NCI-H2107 treated with DMSO at 0.1 percent for 48 hours (cell line): Measurements from ENCODE around the gene RAD50.
"Not testable (repeated sequence)": the region's sequence is repeated elsewhere in the genome, so short reads cannot be mapped to it uniquely, and the experiment has no call there.

Source experiments
- DNase-seq: peaks from one replicate; lab custom pipeline; 2025; ENCODE audit not compliant: unreplicated experiment; lab: John Stamatoyannopoulos, UW

Gene RAD50

DNA sequence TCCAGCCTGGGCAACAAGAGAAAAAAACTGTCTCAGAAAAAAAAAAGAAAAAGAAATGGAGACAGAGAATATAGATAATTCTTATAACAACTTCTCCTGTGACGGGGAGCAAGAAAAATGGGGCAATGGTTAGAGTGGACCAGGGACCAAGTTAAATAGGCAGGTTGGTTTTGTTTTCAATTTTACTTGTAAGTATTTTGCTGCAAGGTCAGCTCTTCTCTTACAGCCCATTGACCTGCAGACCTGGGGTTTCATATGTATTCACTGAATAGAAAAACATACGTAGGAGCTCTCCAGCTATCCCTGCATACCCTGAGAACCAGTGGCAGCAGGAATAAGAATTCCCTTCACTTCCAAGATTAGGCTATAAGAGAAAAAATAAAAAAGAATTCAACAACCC, 72.0 kb downstream of the RAD50 start:
- DNase-seq: no peak

DNA sequence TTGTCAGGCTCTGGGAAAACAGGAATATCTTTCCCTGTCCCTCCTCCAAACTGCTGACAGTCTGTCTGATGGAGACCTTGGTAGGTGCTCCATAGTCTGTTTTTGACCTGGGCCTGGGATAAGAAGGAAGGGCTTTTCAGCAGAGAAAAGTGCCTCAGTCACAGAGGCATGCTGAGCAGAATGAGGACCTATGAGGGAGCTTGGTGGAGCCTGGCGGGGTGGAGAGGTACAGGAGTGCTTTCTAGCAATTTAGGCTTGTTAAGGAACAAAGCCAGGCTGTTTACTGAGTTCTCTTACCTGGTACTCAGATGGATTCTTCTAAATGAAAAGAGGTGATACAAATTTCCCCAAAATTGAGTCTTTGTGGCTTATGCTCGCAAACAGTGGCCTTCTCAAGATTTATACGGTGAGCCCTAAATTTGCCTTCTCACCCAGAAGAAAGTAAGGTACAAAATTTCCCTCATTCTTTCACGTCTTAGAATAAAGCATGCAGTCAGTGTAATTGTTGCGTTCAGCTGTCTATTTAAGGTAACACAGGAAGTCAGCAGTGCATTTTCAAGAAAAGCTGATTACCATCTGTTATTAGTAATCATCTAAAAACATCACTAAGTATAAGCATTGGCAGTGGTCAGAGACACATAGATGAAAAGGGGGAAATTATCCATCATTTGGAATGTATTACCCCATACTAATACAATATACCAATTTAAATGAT, 72.6 kb downstream of the RAD50 start:
- peak; percentile 10 for DNase-seq

DNA sequence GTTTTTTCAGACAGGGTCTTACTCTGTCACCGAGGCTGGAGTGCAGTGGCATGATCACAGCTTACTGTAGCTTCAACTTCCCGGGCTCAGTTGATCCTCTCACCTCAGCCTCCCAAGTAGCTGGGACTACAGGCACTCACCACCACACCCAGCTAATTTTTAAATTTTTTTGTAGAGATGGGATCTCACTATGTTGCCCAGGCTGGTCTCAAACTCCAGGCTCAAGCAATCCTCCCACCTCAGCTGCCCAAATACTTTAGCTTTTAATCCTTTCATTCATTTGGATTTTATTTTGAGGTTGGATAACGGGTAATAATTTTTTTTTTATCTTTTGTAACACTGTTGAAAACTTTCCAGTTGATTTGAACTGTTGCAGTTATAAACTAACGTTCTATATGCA, 76.8 kb downstream of the RAD50 start:
- not testable (repeated sequence) for DNase-seq

DNA sequence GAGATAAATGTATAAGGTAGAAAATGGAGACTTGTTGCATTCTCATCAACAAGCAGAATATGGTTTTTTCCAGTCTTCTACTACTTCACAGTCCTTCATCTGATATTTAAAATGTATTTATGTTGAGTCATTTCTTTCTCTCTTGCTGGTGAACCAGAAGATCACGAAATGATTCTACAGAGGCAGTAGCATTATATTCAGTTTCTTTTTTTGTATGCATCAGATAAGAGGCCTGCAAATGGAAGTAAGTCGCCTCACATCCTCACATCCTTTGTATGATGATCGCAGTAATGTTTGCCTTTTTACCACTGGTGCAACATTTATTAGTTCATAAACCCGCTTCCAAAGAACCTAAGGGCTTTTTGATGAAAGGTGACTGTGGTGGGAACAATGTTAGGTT, 79.1 kb downstream of the RAD50 start:
- DNase-seq: no peak

DNA sequence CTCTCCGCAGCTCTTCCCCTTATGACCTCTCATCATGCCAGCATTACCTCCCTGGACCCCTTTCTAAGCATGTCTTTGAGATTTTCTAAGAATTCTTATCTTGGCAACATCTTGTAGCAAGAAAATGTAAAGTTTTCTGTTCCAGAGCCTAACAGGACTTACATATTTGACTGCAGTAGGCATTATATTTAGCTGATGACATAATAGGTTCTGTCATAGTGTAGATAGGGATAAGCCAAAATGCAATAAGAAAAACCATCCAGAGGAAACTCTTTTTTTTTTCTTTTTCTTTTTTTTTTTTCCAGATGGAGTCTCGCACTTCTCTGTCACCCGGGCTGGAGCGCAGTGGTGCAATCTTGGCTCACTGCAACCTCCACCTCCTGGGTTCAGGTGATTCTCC, 80.5 kb downstream of the RAD50 start:
- no peak for DNase-seq

DNA sequence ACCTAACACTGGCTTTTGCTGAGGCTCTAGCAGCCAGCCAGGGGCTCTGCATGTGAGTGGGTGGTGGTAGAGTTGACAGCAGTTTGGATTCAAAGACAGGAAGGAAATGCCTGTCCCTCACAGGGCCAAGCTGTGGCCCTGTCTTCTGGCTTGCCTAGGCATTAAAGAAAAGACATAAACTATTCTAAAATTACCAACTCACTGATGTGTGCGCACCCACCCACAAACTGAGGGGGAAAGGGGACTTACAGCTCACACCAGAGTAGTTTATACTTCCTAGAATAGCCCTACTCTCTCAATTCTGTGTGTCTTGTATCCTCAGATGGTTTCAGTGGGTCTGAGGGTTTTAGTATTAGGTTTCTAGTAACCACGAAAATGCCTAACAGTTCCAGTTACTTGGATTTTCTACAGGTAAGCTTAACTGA, 82.9 kb downstream of the RAD50 start:
- no peak for DNase-seq

DNA sequence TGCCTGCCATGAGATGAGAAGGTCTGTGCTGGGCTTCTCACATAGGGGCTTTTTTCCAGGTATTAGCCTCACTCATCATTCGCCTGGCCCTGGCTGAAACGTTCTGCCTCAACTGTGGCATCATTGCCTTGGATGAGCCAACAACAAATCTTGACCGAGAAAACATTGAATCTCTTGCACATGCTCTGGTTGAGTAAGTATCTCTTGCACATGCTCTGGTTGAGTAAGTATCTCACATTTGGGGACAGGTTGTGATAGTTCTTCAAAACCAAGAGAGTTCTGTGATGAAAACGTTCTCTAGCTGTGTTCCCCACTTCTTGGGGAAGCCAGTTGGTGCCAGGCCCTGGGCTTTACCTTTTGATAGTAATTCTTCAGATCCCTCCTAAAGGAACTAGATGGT, 83.8 kb downstream of the RAD50 start:
- no peak for DNase-seq

DNA sequence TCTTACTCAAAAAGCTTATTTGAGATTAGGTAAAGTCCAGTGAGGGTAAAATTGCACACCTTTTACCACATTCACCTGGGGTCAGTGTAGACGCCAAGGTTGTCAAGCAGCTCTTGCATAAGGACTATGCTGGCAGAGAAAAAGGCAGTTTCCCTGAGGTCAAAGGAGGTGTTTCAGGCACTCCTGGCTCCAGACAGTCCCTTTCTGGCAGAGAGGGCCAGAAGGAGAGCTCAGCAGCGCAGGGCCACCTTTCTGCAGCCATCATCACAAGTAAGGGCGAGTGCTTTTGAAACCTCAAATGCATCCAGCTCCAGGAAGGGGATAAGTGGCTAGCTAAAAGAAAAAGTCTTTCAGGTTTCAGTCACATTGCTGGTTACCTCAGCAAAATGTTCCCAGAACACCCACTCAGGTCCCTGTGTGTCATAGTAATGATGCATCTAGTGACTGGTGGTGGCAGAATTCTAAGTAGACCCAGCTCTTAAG, 84.5 kb downstream of the RAD50 start:
- no peak for DNase-seq

DNA sequence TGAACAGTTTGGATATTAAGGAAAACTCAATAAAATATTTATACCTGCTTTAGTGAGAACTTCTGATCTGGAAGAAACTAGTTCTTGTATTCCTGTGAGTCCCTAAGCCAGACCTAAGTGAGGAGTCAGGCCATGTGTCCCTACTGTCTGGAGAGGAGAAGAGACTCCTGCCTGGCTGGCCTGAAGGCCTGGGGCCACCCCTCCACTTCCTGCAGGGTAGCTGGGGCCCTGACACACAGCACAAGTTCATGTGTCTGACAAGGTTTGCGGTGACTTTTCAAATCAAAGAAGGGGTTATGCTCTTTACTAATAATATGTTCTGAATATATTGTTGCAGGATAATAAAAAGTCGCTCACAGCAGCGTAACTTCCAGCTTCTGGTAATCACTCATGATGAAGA, 85.1 kb downstream of the RAD50 start:
- DNase-seq: no peak

DNA sequence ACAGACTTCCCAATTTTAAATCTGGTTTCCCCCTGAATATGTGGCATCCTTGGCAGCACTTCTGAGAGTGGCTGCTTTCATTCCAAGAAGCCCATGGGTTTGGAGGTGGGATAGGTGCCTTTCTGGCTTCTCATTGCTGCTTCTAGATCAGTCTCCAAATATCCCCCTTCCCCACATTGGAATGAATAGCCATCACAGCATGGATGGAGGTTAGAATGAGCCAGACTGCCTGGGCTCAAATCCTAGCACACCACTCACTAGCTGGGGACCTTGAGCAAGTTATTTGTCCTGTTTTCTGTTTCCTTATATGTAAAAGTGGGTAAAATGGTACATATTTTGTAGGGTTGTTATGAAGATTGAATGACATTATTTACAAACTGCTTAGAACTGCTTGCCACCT, 87.4 kb downstream of the RAD50 start:
- no peak for DNase-seq

DNA sequence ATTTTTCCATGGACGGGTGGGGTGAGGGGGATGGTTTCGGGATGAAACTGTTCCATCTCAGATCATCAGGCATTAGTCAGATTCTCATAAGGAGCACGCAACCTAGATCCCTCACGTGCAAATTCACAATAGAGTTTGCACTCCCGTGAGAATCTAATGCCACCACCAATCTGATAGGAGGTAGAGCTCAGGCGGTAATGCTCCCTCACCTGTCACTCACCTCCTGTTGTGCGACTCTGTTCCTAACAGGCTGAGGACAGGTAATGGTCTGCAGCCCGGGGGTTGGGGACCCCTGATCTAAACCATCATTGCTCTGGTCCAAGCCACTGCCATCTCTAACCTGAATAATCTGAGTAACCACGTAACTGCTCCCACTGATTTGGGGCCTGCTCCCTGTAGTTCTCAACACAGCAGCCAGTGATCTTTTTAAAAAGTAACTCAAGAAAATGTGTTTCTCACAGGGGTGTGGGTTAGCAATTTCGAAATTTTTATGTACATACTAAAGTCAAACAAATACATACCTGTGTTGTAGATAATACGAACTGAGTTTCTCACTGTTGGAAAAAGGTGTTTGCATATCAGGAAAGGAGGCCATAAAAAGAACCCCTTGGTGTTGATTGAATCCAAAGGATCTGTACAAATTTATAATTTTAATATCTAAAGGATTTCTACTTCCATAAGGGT, 89.9 kb downstream of the RAD50 start:
- DNase-seq: no peak

DNA sequence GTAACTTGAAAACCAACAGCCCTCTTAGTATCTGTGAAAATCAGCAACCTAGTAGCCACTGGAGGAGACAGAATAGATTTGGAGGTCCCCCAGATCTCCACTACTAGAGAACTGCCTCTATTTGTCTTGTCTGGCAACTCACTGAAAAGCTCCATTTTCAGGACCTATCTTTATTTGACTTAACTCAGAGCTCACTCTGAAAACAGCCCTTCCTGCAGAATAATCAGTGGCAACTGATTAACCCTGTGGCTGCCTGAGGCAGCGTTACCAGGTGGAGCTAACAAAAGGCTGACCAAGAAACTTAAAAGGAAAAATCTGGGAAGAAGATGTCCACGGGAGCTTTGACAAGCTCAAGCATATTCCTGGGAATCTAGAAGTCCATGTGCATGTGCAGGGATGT, 90.7 kb downstream of the RAD50 start:
- no peak for DNase-seq

DNA sequence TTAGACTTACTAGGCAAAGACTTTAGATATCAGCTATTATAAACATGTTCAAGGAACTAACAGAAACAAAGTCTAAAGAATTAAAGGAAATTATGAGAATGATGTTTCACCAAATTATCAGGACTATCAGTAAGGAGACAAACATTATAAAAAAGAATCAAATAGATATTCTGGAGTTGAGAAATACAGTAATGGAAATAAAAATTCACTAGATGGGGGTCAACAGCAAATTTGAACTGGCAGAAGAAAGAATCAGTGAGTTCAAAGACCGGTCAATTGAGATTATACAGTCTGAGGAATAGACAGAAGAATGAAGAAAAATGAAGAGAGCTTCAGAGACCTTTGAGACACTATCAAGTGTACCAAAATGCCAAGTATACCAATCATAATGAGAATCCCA, 91.6 kb downstream of the RAD50 start:
- no peak for DNase-seq

DNA sequence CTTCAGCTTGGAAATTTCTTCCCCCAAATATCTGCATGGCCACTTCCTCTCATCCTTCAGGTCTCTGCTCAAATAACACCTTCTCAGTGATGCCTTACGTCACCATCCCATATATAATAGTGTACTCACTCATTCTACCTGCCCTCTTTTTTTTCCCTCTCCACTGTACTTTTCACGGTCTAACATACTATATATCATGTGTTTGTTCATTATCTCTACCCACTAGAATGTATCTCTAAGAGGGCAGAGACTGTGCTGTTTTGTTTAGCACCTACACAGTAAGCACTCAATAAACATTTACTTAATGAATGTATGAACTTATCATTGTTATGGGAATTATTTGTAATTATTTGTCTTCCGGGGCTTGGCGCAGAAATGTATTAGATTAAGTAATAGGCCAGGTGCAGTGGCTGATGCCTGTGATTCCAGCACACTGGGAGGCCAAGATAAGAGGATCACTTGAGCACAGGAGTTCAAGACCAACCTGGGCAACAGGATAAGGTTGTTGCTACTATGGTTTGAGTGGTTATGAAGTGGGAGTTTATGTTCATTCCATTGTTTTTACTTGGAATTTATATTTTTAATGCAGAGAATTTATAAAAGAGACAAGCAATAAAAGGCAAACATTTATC, 95.2 kb downstream of the RAD50 start:
- no peak for DNase-seq

DNA sequence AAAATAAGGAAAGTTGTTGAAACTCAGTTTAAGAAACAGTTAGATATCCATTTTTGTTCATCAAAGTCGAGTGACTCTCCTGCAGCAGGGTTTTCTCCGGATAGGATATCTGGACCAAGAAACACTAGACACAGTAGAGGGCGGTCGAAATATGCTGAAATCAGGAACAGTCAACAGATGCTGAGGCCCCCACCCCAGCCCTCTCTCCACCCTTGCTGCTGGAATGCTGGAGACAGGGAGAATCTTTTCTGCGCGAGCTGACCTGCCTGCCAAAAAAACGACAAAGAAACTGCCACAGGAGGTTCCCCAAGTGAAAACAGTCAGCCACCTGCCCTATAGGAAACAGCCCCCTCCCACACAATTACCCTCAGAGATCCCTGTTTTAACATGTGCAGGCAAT, 96.9 kb downstream of the RAD50 start:
- DNase-seq: no peak

DNA sequence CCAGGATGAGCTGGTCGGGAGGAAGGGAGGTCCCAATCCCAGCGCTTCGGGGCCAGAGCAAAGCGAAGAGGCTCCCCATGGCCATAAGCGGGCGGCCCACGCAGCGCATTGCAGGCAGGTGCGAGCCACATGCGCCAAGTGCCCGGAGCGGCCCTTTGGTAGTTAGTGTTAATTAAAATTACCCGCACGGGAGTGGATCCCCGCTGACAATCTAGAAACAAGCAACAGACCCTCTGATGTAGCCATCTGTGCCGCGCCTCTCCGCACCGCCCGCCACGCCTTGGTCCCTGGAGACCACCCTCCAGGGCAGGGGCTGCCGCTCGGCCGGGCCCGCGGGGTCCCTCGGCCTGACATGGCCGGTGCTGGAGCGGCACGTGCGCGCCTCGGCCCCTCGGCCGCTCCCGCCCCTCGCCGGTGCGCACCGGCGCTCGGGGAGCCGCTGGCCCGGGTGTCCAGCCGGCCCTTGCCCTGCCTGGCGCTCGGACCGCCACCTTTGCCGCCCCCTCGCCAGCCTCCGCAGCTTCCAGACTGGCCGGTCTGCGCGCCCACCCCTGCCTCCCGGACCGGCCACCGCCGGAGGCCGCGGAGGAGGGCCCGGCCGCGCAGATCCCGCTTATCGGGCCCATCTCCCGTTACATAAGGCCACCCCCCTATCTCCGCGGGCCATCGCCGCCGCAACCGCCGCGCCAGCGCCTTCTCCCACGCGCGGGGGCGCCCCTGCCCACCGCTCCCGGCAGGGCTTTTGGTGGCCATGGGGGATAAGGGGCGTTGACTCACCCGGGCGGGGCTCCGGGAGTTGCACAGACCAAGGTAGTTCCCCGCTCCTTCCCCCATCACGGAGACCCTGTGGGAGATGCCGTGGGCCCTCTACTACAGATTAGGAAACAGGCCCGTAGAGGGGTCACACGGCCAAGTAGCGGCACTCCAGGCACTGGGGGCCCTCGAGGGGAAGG, 99.3 kb downstream of the RAD50 start:
- DNase-seq: no peak

DNA sequence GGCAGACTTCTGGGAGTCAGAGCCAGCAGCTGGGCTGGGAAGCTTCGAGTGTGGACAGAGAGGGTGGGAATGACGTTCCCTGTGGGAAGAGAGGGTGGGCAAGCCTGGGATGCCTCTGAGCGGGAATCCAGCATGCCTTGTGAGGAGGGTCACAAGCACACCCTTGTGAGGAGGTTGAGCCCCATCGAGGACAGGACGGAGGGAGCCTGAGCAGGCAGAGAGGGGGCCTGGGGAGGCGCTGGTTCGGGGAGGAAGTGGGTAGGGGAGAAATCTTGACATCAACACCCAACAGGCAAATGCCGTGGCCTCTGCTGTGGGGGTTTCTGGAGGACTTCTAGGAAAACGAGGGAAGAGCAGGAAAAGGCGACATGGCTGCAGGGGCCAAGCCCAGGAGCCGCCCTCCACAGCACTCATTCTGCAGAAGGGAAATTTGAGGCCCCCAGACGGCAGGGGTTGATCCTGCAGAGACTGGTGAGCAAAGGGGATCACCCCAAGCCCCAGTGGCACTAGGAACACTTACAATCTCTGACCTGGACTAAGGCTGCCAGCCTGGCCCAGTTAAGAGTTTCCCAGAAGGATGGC, 100.1 kb downstream of the RAD50 start:
- DNase-seq: no peak

DNA sequence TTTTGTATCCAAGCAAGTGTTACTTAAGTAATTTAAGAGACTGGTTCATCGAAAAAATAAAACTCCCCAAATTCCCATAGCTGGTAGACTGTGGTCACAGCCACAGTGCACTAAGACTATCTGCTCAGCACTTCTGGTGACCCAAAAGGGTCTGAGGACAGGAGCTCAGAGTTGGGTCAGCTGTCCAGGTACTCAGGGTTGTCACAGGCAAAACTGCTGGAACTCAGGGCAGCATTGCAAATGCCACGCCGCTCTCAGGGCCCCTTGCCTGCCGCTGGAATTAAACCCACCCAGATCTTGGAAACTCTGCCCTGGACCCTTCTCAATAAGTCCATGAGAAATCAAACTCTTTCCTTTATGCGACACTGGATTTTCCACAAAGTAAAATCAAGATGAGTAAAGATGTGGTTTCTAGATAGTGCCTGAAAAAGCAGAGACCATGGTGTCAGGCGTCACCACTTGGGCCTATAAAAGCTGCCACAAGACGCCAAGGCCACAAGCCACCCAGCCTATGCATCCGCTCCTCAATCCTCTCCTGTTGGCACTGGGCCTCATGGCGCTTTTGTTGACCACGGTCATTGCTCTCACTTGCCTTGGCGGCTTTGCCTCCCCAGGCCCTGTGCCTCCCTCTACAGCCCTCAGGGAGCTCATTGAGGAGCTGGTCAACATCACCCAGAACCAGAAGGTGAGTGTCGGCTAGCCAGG, 101.1 kb downstream of the RAD50 start, which contains the start of gene IL13:
Gene IL13, plus strand, starts transcription at position 498 of the 705 bp plus-strand sequence. Its CDS starts 14 bp downstream, at position 512.
- no peak for DNase-seq

DNA sequence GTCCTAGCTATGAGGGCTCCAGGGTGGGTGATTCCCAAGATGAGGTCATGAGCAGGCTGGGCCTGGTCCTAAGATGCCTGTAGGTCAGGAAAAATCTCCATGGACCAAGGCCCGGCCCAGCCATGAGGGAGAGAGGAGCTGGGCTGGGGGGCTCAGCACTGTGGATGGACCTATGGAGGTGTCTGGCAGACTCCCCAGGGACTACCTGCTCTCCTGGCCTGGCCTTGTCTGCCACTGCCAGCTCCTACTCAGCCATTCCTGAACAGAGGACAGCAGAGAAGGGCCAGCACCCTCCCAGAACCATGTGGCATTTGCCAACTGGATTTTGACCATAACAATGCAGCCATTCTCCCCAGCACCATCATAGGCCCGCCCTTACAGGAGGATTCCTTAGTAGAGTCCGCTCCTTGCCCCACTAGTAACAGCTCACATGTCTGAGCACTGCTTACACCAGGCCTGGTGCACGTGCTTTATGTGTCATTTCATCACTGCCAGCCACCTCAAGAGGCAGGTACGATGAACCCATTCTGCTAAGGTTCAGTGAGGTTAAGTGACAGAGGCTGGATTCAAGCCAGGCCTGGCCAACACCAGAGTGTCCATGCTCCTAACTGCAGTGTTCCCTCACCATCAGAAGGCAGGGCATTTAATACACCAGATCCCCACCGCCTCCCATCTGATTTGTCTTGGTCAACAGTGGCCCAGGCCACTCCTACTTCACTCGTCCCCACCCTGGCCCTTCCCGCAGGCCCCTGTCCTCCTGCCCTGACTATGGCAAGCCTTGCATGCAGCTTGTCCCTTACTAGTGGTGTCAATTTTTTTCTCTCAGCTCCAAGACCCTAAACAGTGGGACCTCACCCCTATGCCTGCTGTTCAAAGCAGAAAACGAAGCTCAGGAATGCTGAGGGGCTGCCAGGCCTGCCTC, 101.9 kb downstream of the RAD50 start:
- no peak for DNase-seq
